Psoas muscle (tissue), 8 donors: ENCODE measurements around the gene WDR83. TPM values are rescaled to one million over a fixed set of nuclear protein-coding genes. Genes with fewer than 3 reads are reported as not detected.

Source experiments
- ATAC-seq, 4 donors: fragments of 200-7000 bp; cut with Tn5 transposase; one replicate each; pipeline ENCODE4 v1.9.1; 2020; ENCODE audit warnings: moderate library complexity in 3 of 4, mild to moderate bottlenecking in 2 of 4
- DNase-seq, 2 donors: peaks; one replicate each; pipeline ENCODE4 v3.0.0-alpha.2; 2020
- H3K27ac ChIP-seq: fragments of 200-600 bp; one replicate; pipeline ENCODE4 v1.8.0; 2022
- H3K27me3 ChIP-seq, 3 donors: fragments of 200-600 bp in 1 of 3; one replicate each; pipeline versions ENCODE4 v1.6.1 to v1.8.0; 2013 to 2022; ENCODE audit warnings: low read length in 2 of 3, mild to moderate bottlenecking in 2 of 3, moderate library complexity in 1 of 3; ENCODE audit not compliant: insufficient read depth in 3 of 3
- H3K36me3 ChIP-seq, 2 donors: fragments of 200-600 bp in 1 of 2; one replicate each; pipeline versions ENCODE4 v1.6.1 to v1.8.0; 2013 to 2022; ENCODE audit warnings: low read depth in 1 of 2, mild to moderate bottlenecking in 1 of 2, moderate library complexity in 1 of 2; ENCODE audit not compliant: insufficient read depth in 1 of 2
- H3K4me1 ChIP-seq: fragments of 200-600 bp; one replicate; pipeline ENCODE4 v1.8.0; 2022
- H3K4me3 ChIP-seq: fragments of 200-600 bp; one replicate; pipeline ENCODE4 v1.8.0; 2022; ENCODE audit warnings: mild to moderate bottlenecking
- H3K9me3 ChIP-seq: fragments of 200-600 bp; one replicate; pipeline ENCODE4 v1.8.0; 2022
- WGBS, 3 donors: extraction: QIAGEN DNeasy Blood & Tissue Kit; methylation state at CpG; one replicate each; pipeline versions ENCODE4 v1.1.6 to v1.1.7; 2013; 5-methylcytosine and 5-hydroxymethylcytosine counted together
- intact Hi-C, 2 donors: fragments of 100-400 bp; cut with DNase I; formaldehyde crosslinking; loops; one replicate each; pipeline versions ENCODE4 v1.11.0 to v1.14.2; 2022
- polyA plus RNA-seq, 3 donors: library from polyadenylated mRNA; stranded (reverse); fragments of 200-250 nt; gene quantifications; one replicate each; pipeline ENCODE4 v1.2.3, GENCODE V29; 2013
- total RNA-seq, 4 donors: library from RNA; stranded (reverse); fragmentation: NEBNext Ultra II Directional in 2 of 4; extraction: Animal tissue kit (Norgen Biotek cat#: 25700) in 2 of 4; gene quantifications; one replicate each; pipeline versions ENCODE4 v1.2.1 to v1.2.4, GENCODE V29; 2021 to 2023
- TF ChIP-seq, protein P1 (sequence below): fragments of 200-600 bp; IDR thresholded peaks from one replicate; pipeline ENCODE4 v1.8.0; 2022; ENCODE audit warnings: antibody characterized with exemption
- donor health status: healthy with polysubstance abuse.
- donor health status: DM: no; HTN: no; CAD: no; lungs with moderate emphysema.
- donor health status: Bipolar disorder and iron deficiency.
- donor health status: healthy.
- donor health status: DM: yes; HTN: yes; CAD: no.
- donor health status: DM: no; HTN: no; CAD: no.
- donor health status: DM: no; HTN: no; CAD: no.
- donor health status: DM: yes; HTN: yes; CAD: no.

Gene WDR83
- total and polyA plus RNA-seq, 7 donors: 1.8 to 9.1 (median 4.5) TPM

DNA sequence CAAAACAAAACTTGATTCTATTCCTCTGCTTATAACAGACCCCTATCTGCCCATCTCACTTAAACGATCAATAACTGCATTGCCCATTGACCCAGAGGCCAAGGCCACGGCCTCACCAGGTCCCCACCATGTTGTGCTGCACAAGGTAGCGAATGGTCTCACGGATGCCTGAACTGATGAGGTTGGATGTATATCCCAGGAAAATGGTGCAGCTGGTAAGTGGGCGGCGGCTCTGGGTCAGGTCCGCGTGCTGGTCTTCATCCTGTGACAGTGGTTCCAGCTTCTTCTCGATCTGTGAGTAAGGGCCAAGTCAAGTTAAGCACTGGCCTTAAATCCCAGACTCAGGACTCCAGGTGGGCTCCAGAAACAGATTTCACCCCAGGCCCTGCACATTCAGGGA is 13.4 kb downstream of the WDR83 start:
- peaks cover 3% of the 10 kb centered on the region for H3K4me1 ChIP-seq
- H3K4me3 ChIP-seq: no peak overlapping the region
- no peak overlapping the region for H3K27ac ChIP-seq
- intact Hi-C loops: loop anchor here in 1 of 2 donors (5.0 kb wide), 1 partner anchor 42 kb away; the partner anchor contains the start of gene TNPO2
- peaks cover 5 to 52% of the 10 kb centered on the region in 2 donors for H3K36me3 ChIP-seq
- no peaks in the 10 kb centered on the region for H3K27me3 ChIP-seq
- ATAC-seq (no peak), DNase-seq (no peak)
- 89 to 90% (median 89%) methylated on average over 9 of the region's 9 CpGs for WGBS, 3 donors
- no peaks in the 10 kb centered on the region for H3K9me3 ChIP-seq
- TF ChIP-seq, protein P1, sequence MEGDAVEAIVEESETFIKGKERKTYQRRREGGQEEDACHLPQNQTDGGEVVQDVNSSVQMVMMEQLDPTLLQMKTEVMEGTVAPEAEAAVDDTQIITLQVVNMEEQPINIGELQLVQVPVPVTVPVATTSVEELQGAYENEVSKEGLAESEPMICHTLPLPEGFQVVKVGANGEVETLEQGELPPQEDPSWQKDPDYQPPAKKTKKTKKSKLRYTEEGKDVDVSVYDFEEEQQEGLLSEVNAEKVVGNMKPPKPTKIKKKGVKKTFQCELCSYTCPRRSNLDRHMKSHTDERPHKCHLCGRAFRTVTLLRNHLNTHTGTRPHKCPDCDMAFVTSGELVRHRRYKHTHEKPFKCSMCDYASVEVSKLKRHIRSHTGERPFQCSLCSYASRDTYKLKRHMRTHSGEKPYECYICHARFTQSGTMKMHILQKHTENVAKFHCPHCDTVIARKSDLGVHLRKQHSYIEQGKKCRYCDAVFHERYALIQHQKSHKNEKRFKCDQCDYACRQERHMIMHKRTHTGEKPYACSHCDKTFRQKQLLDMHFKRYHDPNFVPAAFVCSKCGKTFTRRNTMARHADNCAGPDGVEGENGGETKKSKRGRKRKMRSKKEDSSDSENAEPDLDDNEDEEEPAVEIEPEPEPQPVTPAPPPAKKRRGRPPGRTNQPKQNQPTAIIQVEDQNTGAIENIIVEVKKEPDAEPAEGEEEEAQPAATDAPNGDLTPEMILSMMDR: no peak

DNA sequence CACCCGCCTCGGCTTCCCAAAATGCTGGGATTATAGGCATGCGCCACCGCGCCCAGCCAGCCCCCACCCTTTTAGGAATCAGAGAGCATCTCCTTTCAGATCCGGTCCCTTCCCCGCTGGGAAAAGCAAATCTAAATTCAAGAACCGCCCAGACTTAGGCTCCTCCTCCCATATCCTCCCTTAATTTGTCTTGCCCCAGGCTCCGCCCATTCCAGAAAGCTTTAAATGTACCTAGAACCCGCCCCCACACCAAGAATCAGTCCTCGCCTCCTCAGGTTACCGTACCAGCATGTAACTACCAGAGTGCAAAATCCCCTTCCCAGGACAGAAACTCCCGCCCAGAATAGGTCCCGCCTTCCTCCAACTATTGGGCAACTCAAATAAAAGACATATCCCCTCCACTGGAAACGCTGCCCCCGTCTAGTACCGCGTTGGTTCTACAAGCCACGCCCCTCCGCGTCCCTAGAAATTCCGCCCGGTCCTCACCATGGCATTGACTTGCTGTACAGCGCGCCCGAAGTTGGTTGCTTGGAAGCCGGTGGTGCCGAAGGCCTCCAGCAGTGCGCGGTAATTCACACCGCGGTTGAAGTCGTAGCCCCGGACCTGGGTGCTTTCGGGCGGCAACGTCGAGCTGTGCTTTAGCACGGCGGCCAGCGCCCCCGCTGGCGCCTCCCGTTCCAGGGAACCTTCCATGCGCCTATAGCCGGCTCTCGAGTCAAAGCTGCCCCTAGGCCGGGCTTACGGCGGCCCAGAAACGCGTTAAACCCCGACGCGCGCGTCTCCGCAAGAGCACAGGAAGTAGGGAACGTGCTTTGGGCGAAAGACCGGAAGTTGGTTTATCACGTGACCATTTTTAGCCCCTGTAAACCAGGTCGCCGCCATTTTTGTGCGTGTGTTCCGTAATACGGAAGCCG is 14.7 kb downstream of the WDR83 start, which contains the start of gene DHPS:
TSS of gene DHPS (minus strand) at position 807 of the 914 bp plus-strand sequence. CDS start at position 693, 114 bp downstream.
- H3K9me3 ChIP-seq: no peaks in the 10 kb centered on the region
- WGBS, 3 donors: 0% methylated on average over 68 of the region's 68 CpGs
- H3K27ac ChIP-seq: peak within 1 kb of the TSS; percentile 96
- intact Hi-C loops: loop anchor here in 1 of 2 donors (5.0 kb wide), 1 partner anchor 41 kb away; the partner anchor contains the start of gene TNPO2
- peaks cover 3% of the 10 kb centered on the region for H3K4me1 ChIP-seq
- no peaks in the 10 kb centered on the region for H3K27me3 ChIP-seq
- peaks cover 5 to 39% of the 10 kb centered on the region in 2 donors for H3K36me3 ChIP-seq
- TF ChIP-seq, protein P1: no peak
- peak; percentile 90 to 96 for DNase-seq
- H3K4me3 ChIP-seq: peak within 1 kb of the TSS; percentile 76
- peak; percentile 91 to 94 (median 91) for ATAC-seq

DNA sequence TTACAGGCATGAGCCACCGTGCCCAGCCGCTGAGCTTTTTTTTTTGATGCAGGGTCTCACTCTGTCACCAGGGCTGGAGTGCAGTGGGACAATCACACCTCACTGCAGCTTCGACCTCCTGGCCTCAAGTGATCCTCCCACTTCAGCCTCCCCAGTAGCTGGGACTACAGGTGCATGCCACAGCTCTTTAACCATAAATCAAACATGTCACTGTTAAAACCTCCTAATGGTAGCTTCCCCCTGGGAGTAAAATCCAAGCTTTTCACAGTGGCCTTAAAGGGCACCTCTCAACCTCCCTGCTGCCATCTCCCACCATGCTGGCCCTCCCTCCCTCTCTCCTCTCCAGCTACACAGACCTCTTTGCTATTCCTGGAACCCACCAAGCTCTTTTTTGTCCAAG is 19.2 kb downstream of the WDR83 start:
- peaks cover 0 to 4% of the 10 kb centered on the region in 2 donors for H3K36me3 ChIP-seq
- no peaks in the 10 kb centered on the region for H3K27me3 ChIP-seq
- H3K27ac ChIP-seq: no peak overlapping the region
- no peak for DNase-seq
- TF ChIP-seq, protein P1: no peak
- intact Hi-C loops: no loop called here
- no peak overlapping the region for H3K4me3 ChIP-seq
- ATAC-seq: no peak
- no peaks in the 10 kb centered on the region for H3K9me3 ChIP-seq
- WGBS, 3 donors: 67 to 76% (median 72%) methylated on average over 3 of the region's 3 CpGs
- H3K4me1 ChIP-seq: no peaks in the 10 kb centered on the region

DNA sequence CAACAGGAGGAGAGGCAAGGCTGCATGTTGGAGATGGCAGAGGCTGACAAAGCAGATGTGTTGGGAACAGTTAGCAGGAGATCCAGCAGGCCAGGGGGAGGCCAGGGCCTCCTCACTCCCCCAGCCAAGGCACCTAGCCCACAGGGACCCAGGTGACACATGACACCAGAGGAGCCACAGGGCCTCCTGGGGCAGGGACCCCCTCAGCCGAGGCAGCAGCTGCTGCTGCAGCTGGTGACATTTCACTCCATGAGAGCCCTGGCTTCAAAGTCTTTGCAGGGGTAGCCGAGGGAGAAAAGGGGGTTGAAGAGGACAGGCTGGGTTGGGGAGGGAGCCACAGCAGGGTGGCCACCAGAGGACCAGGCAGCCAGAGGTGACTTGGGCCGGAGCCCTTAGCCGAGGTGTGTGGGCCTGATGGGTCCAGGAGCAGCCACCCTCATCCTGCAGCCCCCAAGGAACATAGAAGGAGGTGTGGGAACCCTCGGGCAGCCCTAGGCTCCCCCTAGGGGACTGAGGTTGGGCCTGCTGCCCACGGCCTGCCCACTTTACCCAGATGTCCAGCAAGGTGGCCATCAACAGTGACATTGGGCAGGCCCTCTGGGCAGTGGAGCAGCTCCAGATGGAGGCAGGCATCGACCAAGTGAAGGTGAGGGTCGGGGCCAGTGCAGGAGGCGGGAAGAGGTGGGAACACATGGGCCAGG is 21.0 kb downstream of the WDR83 start, which contains the start of gene GNG14:
TSS of gene GNG14 (plus strand) at position 503 of the 701 bp plus-strand sequence. CDS start at position 554, 51 bp downstream.
- no peak for ATAC-seq
- TF ChIP-seq, protein P1: no peak
- intact Hi-C loops: no loop called here

More for the DNA sequence above, 21.0 kb downstream of the WDR83 start, which contains the start of gene GNG14:
- no peaks in the 10 kb centered on the region for H3K4me1 ChIP-seq
- no peak within 1 kb of the TSS for H3K27ac ChIP-seq
- DNase-seq: no peak
- no peak within 1 kb of the TSS for H3K4me3 ChIP-seq
- peaks cover 0 to 4% of the 10 kb centered on the region in 2 donors for H3K36me3 ChIP-seq
- H3K9me3 ChIP-seq: no peaks in the 10 kb centered on the region
- 80 to 83% (median 80%) methylated on average over 9 of the region's 9 CpGs for WGBS, 3 donors
- no peaks in the 10 kb centered on the region for H3K27me3 ChIP-seq
